ENCODE results near the gene DPYSL5.

Gene DPYSL5

GRCh38 chr2:26932974-26933373, 85.0 kb downstream of the DPYSL5 start:
- no peak for DNase-seq (ENCODE audit: low read depth)

GRCh38 chr2:26933431-26934334, 85.8 kb downstream of the DPYSL5 start:
- no peak for DNase-seq (ENCODE audit: low read depth)

- no peak for DNase-seq (ENCODE audit: low read depth)
These were observed 86.4 kb downstream of the DPYSL5 start for GRCh38 chr2:26934335-26934724.

- DNase-seq (ENCODE audit: low read depth), result no peak
These were observed 87.1 kb downstream of the DPYSL5 start for GRCh38 chr2:26934985-26935384.

GRCh38 chr2:26936855-26937254, 88.9 kb downstream of the DPYSL5 start:
- no peak for DNase-seq (ENCODE audit: low read depth)

GRCh38 chr2:26938399-26939118, 90.6 kb downstream of the DPYSL5 start:
- no peak for DNase-seq (ENCODE audit: low read depth)

- DNase-seq (ENCODE audit: low read depth), result no peak
These were observed 92.1 kb downstream of the DPYSL5 start for GRCh38 chr2:26940001-26940400.

- DNase-seq (ENCODE audit: low read depth), result no peak
These were observed 93.6 kb downstream of the DPYSL5 start for GRCh38 chr2:26941486-26941885.

GRCh38 chr2:26942543-26943295, 94.8 kb downstream of the DPYSL5 start:
- peak; percentile 53 for DNase-seq (ENCODE audit: low read depth)

GRCh38 chr2:26945991-26946750, 98.2 kb downstream of the DPYSL5 start:
- DNase-seq (ENCODE audit: low read depth), result no peak

- DNase-seq (ENCODE audit: low read depth), result no peak
These were observed 99.2 kb downstream of the DPYSL5 start for GRCh38 chr2:26946841-26947784.

- no peak for DNase-seq (ENCODE audit: low read depth)
These were observed 100.9 kb downstream of the DPYSL5 start for GRCh38 chr2:26948800-26949199.

GRCh38 chr2:26950246-26950645, 102.3 kb downstream of the DPYSL5 start:
- DNase-seq (ENCODE audit: low read depth), result no peak

- DNase-seq (ENCODE audit: low read depth), result no peak
These were observed 103.3 kb downstream of the DPYSL5 start for GRCh38 chr2:26951236-26951635.

- no peak for DNase-seq (ENCODE audit: low read depth)
These were observed 104.4 kb downstream of the DPYSL5 start for GRCh38 chr2:26952374-26952773.

GRCh38 chr2:26954135-26954534, 106.2 kb downstream of the DPYSL5 start:
- DNase-seq (ENCODE audit: low read depth), result no peak

GRCh38 chr2:26957041-26957440, 109.1 kb downstream of the DPYSL5 start:
- DNase-seq (ENCODE audit: low read depth), result no peak

- DNase-seq (ENCODE audit: low read depth), result no peak
These were observed 109.6 kb downstream of the DPYSL5 start for GRCh38 chr2:26957534-26957933.

GRCh38 chr2:26959331-26959730, 111.4 kb downstream of the DPYSL5 start:
- no peak for DNase-seq (ENCODE audit: low read depth)

GRCh38 chr2:26964446-26965130, 116.7 kb downstream of the DPYSL5 start:
- DNase-seq (ENCODE audit: low read depth), result no peak
